GM12892 (cell line): ENCODE measurements around the gene GINS2.

Experiments
- POLR2A ChIP-seq: IDR thresholded peaks from 2 replicates; pipeline ENCODE4 v1.6.1; 2011; ENCODE audit warnings: low read depth, low read length, control low read depth
- POLR2AphosphoS5 ChIP-seq: IDR thresholded peaks from 2 replicates; pipeline ENCODE4 v1.6.1; 2011; ENCODE audit warnings: low read depth, low read length, control low read depth
- TAF1 ChIP-seq: IDR thresholded peaks from 2 replicates; pipeline ENCODE4 v1.6.1; 2011; ENCODE audit warnings: low read depth, mild to moderate bottlenecking, control low read depth, low read length, borderline replicate concordance

GRCh38 chr16:85717393-85718152 lies 28.8 kb upstream of the GINS2 start:
- TF ChIP-seq TAF1, result no peak
- no peak for TF ChIP-seq POLR2A
- TF ChIP-seq POLR2AphosphoS5, result no peak
